Glomerular visceral epithelial cell (primary cell): ENCODE measurements around the gene PTCH1.

Source experiments
- DNase-seq: peaks from one replicate; pipeline ENCODE4 v3.0.0-alpha.2; 2016; ENCODE audit errors: extremely low spot score

PTCH1 gene

DNA sequence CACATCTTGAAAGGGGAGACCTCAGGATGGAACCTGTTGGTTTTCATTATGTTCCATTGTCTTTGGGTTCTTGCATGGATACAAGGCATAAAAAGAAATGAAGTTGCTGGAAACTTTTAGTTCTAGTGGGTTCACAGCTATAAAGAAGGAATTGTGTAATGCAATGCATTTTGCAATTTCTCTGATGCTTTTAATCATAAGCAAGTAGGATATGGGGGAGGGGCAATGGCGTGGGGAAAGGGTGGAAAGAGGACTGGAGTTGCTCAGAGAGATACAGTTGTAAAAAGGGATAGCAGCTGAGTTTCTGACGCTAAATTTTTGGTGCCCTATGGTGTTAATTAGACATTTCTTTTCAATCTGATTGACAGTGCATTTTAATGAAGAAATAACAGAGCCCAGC is 110.7 kb downstream of the PTCH1 start:
- DNase-seq = no peak

DNA sequence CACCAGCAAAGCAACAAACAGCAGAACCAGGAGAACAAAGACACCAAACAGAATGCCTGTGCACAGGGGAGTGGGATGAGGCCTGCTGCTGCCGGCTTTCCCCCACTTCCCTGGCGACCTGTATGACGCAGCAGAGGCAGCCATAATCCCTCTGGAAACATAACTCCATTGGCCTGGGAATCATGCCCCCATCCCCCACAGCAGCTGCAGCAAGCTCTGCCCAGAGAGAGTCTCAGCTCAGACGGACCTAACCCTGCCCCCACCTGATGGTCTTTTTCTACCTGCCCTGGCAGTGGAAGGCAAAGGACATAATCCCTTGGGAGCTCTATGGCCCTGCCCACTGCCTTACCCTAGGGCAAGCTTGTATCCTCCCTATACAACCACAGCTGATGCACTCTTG is 117.5 kb downstream of the PTCH1 start:
- DNase-seq = no peak
